Measurements from ENCODE around the gene NCKAP5L.

- TF ChIP-seq CTCF (IDR thresholded peaks at IDR 0.05; ENCODE audit: control extremely low read depth in 1 of 3, insufficient read depth in 1 of 3, low read depth in 1 of 3, low read length in 3 of 3) (no peak), POLR2AphosphoS5 (IDR thresholded peaks at IDR 0.05; ENCODE audit: low read depth, low read length) (no peak), POLR2A (IDR thresholded peaks at IDR 0.05; ENCODE audit: control extremely low read depth in 1 of 2, low read depth in 2 of 2, low read length in 2 of 2) (no peak), RNF2 (IDR thresholded peaks at IDR 0.05; ENCODE audit: borderline replicate concordance, low read depth, low read length, missing control alignments, poor library complexity, severe bottlenecking) (no peak), HDAC6 (IDR thresholded peaks at IDR 0.05; ENCODE audit: low read depth, low read length) (no peak), RAD21 (IDR thresholded peaks at IDR 0.05 in 1 of 2, conservative IDR thresholded peaks at IDR 0.05 in 1 of 2; ENCODE audit: low read depth in 2 of 2, low read length in 2 of 2) (no peak), USF2 (IDR thresholded peaks at IDR 0.05; ENCODE audit: low read length) (no peak), EZH2 (IDR thresholded peaks at IDR 0.05; ENCODE audit: low read depth, low read length, severe bottlenecking) (no peak), EP300 (IDR thresholded peaks at IDR 0.05; ENCODE audit: borderline replicate concordance in 1 of 2, low read depth in 2 of 2, low read length in 2 of 2) (no peak), SIX5 (IDR thresholded peaks at IDR 0.05; ENCODE audit: low read depth, low read length) (no peak), SP1 (IDR thresholded peaks at IDR 0.05; ENCODE audit: low read depth, low read length) (no peak), MAFK (IDR thresholded peaks at IDR 0.05; ENCODE audit: low read depth, low read length) (no peak), NANOG (IDR thresholded peaks at IDR 0.05; ENCODE audit: insufficient read depth, low read depth, low read length, poor library complexity, severe bottlenecking) (no peak)
These were observed 35.8 kb downstream of the NCKAP5L start for GRCh38 chr12:49792181-49792970.

All from H1 (cell line).